Activated naive CD8-positive, alpha-beta T cell treated with anti-CD3 and anti-CD28 coated beads, Interleukin-2, amount 50 U/mL, for 16 hours (primary cell): ENCODE data around the gene HACD3.
A peak's percentile ranks its signal among the peaks of the same experiment; 100 is the strongest.

Source experiments
- DNase-seq: peaks from one replicate; pipeline ENCODE4 v3.0.0-alpha.2; 2020; ENCODE audit warnings: low read depth, low spot score

Gene HACD3

GRCh38 chr15:65530318-65531111, at the start of gene HACD3:
TSS of gene HACD3 (plus strand) at chr15:65530463. CDS start at chr15:65530632, 169 bp downstream.
- DNase-seq = peak; percentile 84

DNA sequence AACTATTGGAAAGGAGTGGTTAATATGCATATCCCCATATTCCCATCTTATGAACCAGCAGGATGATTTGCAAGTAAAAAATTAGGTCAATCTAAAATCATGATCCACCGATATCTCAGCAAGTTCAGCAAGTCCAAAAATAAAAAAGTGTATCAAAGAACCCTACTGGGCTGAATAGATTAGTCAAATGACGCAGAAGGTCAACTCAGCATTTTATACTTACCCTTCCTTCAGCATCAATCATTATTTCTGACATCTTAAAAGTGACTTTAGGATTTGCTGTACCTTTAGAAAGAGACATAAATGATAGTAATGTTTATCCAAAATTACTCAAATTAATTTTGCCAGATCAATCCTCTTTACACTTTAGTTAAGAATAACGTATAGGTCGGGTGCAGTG, 45.4 kb upstream of the HACD3 start:
- DNase-seq = no peak

DNA sequence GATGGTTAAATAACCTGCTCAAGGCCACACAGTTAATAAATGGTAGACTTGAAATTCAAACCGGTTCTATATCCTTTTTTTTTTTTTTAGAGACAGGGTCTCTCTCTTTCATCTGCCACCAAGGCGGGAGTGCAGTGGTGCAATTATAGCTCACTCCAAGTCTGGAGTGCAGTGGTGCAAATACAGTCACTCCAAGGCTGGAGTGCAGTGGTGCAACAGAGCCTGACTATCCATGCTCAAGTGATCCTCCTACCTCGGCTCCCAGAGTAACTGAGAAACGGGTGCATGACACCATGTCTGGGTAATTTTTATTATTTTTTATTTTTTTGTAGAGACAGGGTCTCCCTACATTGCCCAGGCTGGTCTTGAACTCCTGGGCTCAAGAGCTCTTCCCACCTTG, 36.2 kb upstream of the HACD3 start:
- DNase-seq = no peak

GRCh38 chr15:65509321-65509720, 20.9 kb upstream of the HACD3 start:
- no peak for DNase-seq

GRCh38 chr15:65512189-65512588, 18.1 kb upstream of the HACD3 start:
- no peak for DNase-seq

DNA sequence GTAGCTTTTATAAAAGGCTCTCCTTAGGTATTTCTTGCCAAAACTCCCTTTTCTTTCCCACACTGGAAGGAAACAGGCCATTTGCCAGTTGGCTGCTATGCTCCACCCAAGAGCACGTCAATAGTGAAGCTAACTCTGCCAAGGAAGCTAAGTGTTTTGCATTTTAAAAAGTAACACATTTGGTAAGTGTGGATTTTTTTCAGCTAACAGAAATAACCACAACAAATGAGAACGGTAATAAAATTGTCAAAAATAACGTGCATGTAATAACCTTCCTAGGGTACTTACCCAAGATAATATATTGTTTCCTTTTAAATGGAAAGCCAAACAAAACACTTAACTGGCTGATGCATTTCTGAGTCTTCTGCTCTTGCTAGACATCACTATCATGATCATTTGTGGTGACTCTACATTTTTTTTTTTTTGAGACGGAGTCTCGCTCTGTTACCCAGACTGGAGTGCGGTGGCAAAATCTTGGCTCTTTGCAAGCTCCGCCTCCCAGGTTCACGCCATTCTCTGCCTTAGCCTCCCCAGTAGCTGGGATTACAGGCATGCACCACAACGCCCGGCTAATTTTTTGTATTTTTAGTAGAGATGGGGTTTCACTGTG, 17.4 kb upstream of the HACD3 start:
- no peak for DNase-seq

GRCh38 chr15:65516997-65517865, 13.0 kb upstream of the HACD3 start, which contains the start of gene DPP8:
TSS of gene DPP8 (minus strand) at chr15:65517689. CDS start at chr15:65512553, 5,136 bp downstream.
- peak; percentile 86 for DNase-seq

- no peak for DNase-seq
Observed at GRCh38 chr15:65517866-65518207, 12.4 kb upstream of the HACD3 start.

DNA sequence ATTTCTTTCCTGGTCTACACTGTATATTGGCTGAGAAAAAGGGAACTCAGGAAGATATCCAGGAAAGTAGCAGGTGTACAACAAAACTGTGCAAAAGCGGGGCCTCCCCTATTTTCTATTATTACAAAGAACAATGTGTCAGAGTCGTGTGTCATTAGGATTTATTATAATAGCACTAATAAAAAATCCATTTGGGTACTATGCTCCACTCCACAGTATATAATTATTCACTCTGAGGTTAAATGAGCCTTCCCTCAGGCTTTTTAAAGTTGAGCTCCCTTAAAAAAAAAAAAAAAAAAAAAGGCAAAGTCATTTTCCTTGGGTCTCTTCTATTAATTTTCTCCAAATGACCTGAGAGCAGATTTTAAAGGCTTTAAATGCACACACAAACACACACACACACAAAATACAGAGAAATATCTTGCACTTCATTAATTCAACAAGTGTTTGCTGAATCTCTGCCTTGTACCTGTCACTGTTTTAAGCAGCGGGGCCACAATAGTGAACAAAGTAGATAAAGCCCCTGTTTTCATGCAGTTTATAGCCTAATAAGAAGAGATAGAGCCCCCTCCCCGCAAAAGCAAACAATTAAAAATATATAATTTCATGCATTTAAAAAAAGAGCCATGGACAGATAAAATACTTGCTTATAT, 11.5 kb upstream of the HACD3 start:
- DNase-seq = no peak

- no peak for DNase-seq
Observed at GRCh38 chr15:65521350-65521749, 8.9 kb upstream of the HACD3 start.

- no peak for DNase-seq
Observed at GRCh38 chr15:65524226-65524625, 6.0 kb upstream of the HACD3 start.

GRCh38 chr15:65525622-65526021, 4.6 kb upstream of the HACD3 start:
- DNase-seq = no peak

GRCh38 chr15:65528461-65529060, 1.7 kb upstream of the HACD3 start:
- DNase-seq = no peak

DNA sequence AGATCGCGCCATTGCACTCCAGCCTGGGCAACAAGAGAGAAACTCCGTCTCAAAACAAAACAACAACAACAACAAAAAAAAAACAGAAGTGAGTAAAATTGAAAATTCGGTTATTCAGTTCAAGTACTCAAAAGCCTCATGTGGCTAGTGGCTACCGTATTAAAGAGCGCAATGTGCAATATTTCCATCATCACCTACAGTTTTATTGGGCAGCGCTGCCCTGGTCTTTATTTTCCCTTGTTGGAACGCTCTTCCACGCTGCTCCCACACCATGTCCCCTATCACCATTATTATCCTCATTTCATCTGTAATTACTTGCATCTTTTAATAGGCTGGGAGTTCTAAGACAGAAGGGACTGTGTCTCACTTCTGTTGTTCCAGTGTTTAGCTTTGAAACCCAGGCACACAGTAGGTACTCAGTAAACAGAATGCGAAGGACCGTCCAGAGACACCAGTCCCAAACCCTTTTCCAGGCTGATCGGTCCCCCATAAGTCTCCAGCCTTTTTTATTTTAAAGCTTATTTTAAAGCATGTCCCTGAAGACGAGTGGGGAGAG, 423 bp upstream of the HACD3 start:
- DNase-seq = no peak

DNA sequence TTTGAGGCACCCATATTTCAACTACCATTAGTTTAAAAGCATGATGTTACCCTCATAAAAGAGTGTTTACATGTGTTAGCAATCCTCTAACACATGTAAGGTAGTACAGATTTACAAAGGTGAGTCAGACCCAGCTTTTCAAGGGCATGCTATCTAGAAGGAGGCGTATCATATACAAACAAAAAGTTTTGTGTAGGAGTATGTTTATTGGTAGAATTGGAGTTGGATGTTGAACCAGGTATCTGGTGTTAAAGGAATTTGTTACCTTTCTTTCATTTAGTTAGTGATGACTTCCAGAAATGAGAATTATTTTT, 2.4 kb downstream of the HACD3 start:
- DNase-seq = no peak

- no peak for DNase-seq
Observed at GRCh38 chr15:65533057-65533756, 2.9 kb downstream of the HACD3 start.

GRCh38 chr15:65535192-65535591, 4.9 kb downstream of the HACD3 start:
- no peak for DNase-seq

DNA sequence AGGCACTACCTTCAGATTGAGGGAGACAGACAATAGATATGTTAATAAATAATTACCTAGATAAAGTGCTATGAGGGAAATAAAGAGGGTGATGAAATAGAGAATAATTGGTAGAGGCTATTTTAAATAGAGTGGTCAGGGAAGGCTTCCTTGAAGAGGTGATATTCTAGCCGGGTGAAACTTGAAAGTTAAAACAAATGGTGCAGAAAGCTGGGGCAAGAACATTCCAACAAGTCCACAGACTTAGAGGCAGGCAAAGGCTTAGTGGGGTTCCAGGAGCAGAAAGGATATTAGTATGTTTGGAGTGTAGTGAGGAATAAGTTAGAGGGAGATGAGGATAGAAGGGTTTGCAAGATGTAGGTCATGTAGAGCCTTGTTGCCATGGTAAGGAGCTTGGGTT, 10.1 kb downstream of the HACD3 start:
- DNase-seq = no peak

DNA sequence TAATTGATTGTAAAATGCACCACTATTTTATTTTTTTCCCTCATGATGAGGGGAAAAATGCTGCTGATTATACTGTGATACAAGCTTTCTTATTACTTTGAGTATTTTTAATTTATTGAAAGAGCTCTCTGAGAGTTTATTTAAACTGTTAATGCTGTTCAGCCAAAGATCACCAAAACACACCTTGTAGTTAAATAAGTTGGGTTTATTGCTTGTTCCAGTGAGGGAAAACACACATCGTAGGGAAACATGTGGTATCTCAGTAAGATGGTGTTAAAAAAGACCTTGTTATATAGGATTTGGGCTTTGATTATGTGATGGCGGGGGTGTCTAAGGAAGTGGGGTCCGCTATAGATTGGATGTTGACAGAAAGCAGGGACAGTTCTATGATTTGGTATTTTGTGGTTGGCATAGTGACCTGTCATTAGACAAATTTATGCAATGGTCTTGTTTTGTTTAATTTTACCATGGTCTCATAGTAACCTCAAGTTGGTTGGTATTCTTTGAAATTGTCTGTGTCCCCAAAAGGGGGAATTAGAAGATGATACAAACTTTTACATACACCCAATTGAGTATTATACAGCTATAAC, 11.1 kb downstream of the HACD3 start:
- DNase-seq = no peak

DNA sequence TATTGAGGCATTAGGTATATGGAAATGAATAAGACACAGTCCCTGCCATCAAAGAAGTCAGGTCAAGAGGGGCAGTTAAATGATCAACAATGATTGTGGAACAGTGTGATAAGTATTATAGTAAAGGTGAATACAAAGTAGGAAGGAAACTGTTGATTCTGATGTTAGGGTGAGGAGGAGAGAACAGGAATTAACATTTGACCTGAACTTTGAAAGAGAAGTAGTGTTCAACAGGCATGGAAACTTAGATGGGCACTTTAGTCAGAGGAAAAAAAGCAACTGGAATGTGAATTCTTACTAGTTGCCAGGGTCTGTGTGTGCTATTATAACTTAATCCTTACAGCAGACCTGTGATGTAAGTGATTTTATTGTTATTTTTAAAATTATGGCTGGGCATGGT, 17.6 kb downstream of the HACD3 start:
- DNase-seq = no peak
